Glomerular visceral epithelial cell (primary cell): ENCODE results near the gene SLC39A9.

ENCODE experiments used
- DNase-seq: peaks from one replicate; pipeline ENCODE4 v3.0.0-alpha.2; 2016; ENCODE audit errors: extremely low spot score

SLC39A9 gene

DNA sequence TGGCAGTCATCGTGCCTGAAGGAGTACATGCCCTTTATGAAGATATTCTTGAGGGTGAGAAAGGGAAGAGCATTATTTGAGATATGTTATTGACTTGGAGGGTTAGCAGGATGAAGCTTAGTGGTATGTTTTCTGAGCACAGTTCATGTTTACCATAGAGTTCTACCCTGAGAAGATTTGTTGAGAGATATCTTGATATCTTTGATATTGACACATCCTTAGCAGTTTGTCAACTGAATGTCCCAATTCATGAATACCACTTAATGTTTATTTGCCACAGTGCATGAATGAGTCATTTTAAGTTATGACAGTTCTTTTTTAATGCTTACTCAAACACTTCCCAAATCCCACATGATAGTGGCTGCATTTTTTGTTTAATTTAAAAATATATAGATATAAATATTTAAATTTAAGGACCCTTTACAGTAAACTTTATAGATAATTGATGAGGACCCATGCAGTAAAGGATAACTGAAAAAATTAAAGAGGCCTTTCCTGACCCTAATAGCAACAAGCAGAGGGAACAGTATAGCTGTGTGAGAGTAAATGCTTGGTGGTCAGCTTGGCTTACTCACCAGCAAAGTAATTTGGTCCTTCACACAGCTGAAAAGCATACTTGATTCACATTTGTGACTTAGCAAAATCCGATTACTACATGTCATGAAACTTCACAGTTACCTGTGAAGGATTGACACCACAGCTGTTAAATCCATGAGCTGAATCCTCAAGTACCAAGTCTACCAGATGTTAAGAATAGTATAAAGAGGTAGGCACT is 25.8 kb downstream of the SLC39A9 start:
- DNase-seq: no peak

DNA sequence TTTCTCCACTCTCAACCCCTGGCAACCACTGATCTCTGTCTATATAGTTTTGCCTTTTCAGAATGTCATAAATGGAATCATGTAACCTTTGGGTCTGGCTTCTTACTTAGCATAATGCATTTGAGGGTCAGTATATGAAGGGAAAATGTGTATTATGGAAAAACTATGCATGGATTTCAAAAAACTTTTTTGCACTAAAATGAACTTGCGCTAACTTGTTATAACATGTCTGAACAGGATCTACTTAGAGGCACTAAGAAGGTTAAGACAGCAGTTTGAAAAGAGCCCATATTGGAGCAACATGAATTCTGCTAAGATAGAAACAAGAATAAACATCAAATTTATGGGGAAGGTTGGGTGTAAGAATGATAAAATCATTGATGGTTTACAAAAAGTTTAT is 29.1 kb downstream of the SLC39A9 start:
- DNase-seq: no peak

DNA sequence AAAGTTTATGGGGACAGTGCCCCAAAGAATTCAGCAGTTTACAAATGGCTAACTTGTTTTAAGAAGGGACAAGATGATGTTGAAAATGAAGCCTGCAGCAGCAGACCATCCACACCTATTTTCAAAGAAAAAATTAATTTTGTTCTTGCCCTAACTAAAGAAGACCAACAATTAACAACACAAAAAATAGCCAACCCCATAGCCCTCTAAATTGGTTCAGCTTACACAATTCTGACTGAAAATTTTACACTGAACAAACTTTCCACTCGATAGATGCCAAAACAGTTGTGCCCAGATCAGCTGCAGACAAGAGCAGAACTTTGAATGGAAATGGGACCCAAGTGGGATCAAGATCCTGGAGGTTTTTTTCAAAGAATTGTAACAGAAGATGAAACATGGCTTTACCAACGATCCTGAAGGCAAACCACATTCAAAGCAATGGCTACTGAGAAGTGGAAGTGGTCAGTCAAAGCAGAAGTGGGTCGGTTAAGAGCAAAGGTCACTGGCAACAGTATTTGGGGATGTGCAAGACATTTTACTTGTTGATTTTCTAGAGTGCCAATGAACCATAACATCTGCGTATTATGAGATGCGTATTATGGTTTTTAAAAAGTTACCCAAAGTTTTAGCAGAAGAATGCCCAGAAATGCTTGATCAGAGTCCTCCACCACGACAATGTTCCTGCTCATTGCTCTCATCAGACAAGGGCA is 30.0 kb downstream of the SLC39A9 start:
- no peak for DNase-seq

DNA sequence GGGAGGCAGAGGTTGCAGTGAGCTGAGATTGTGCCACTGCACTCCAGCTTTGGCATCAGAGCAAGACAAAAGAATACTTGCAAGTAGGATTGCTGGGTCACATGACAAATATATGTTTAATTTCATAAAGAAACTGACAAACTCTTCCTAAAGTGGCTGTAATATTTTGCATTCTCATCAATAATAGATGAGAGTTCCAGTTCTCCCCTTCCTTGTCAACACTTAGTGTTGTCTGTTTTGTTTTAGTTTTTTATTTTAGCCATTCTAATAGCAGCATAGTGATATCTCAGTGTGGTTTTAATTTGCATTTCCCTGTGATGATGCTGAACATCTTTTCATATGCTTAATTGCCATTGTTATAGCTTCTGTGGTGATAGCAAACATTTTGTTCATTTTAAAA is 31.2 kb downstream of the SLC39A9 start:
- DNase-seq: no peak

DNA sequence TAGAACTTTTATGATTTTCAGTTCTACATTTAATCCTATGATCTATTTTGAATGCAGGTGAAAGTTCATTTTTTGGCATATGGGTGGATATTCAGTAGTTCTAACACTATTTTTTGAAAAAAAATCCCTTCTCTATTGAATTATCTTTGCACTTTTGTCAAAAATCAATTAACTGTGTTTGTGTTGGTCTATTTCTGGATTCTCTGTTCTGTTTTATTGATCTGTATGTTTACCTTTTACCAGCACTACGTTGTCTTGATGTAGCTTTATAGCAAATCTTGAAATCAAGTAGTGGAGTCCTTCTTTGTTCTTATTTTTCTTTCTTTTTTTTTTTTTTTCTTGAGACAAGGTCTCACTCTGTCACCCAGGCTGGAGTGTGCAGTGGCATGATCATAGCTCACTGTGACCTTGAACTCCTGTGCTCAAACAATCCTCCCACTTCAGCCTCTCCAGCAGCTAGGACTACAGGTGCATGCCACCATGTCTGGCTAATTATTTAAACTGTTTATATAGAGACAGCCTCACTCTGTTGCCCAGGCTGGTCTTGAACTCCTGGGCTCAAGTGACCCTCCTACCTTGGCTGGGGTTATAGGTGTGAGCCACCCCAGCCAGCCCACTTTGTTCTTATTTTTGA is 31.9 kb downstream of the SLC39A9 start:
- no peak for DNase-seq

DNA sequence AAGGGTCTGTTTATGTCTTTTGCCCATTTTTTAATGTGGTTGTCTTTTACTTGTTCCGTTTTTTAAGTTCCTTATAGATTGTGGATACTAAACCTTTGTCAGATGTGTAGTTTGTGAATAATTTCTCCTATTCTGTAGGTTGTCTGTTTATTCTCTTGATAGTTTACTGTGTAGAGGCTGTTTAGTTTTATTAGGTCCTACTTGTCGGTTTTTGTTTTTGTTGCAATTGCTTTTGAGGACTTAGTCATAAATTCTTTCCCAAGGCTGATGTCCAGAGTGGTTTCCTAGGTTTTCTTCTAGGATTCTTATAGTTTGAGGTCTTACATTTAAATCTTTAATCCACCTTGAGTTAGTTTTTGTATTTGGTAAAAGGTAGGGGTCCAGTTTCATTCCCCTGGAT is 33.9 kb downstream of the SLC39A9 start:
- no peak for DNase-seq

DNA sequence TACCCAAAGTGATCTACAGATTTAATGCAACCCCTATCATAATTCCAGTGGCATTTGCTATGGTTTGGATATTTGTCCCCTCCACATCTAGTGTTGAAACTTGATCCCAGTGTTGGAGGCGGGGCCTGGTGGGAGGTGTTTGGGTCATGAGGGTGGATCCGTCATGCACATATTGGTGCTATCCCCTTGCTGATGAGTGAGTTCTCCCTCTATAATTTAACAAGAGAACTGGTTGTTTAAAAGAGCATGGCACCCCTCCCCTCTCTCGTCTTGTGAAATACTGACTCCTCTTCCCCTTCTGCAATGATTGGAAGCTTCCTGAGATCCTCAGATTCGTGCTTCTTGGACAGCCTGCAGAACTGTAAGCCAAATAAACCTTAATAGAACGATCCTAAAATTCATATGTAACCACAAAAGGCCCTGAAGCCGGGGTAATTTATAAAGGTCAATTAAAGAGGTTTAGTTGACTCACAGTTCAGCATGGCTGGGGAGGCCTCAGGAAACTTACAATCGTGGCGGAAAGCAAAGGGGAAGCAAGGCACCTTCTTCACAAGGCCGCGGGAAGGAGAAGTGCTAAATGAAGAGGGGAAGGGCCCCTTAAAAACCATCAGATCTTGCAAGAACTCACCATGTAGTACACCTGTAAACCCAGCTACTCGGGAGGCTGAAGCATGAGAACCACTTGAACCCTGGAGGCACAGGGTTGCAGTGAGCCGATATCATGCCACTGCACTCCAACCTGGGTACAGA is 41.2 kb downstream of the SLC39A9 start:
- no peak for DNase-seq

DNA sequence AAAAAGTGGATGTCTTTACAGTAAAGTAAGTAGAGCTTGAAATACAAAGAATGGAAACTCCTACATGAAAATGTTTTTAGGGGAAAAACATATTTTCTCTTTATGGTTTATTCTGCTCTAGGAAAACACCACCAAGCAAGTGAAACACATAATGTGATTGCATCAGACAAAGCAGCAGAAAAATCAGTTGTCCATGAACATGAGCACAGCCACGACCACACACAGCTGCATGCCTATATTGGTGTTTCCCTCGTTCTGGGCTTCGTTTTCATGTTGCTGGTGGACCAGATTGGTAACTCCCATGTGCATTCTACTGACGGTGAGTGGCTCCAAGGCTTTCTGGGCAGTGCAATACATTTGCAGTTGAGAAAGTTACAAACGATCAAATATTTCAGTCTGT is 43.5 kb downstream of the SLC39A9 start:
- DNase-seq: peak; percentile 21

DNA sequence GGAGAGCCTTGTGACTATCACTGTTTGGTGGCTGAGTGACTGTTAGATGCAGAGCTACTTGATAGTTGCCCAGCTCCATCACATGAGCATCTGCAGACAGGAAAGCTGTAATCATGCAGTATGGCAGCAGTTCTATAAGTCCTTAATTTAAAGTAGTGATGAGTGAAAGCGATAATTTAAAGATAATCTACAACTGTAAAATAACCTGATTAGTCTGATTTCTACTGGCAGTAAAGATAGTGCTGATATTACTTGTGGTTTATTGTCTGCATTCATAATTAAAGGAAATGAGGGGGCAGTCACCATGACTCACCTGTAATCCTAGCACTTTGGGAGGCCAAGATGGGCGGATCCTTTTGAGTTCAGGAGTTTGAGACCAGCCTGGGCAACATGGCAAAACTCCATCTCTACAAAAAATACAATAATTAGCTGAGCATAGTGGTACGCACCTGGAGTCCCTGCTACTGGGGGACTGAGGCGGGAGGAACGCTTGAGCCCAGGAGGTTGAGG is 44.9 kb downstream of the SLC39A9 start:
- DNase-seq: no peak

DNA sequence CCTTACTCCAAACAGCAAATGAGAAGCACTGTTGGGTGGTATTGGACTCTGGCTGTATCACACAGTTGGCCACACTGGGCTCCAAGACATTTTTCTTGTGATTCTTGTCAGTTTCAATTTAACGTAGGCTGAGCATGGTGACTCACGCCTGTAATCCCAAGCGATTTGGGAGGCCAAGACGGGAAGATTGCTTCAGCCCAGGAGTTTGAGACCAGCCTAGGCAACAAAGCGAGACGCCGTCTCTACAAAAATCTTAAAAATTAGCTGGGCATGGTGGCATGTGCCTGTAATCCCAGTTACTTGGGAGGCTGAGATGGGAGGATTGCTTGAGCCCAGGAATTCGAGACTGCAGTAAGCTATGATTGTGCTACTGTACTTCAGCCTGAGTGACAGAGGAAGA is 50.7 kb downstream of the SLC39A9 start:
- DNase-seq: no peak

DNA sequence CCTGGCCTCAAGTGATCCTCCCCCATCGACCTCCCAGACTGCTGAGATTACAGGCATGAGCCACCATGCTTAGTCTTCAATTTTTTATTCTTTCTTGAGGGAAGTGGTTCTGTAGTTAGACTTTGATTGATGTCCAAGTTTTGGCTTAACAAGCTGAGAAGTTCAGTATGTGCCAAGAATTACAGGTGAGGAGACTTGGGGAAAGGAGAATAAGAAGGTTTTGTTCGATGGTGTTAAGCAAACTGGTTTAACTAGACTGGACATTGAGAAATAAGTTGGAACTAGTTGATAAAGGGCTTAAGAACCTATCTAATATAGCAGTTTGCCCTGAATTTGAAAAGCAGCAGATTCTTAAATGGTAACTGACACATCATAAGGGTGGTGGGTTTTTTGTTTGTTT is 53.4 kb downstream of the SLC39A9 start:
- DNase-seq: no peak

DNA sequence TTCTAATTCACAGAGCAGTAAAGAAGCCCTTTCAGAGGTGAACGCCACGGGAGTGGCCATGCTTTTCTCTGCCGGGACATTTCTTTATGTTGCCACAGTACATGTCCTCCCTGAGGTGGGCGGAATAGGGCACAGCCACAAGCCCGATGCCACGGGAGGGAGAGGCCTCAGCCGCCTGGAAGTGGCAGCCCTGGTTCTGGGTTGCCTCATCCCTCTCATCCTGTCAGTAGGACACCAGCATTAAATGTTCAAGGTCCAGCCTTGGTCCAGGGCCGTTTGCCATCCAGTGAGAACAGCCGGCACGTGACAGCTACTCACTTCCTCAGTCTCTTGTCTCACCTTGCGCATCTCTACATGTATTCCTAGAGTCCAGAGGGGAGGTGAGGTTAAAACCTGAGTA is 59.9 kb downstream of the SLC39A9 start:
- DNase-seq: no peak

DNA sequence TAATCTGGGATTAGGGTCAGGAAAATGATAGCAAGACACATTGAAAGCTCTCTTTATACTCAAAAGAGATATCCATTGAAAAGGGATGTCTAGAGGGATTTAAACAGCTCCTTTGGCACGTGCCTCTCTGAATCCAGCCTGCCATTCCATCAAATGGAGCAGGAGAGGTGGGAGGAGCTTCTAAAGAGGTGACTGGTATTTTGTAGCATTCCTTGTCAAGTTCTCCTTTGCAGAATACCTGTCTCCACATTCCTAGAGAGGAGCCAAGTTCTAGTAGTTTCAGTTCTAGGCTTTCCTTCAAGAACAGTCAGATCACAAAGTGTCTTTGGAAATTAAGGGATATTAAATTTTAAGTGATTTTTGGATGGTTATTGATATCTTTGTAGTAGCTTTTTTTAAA is 60.6 kb downstream of the SLC39A9 start:
- no peak for DNase-seq

DNA sequence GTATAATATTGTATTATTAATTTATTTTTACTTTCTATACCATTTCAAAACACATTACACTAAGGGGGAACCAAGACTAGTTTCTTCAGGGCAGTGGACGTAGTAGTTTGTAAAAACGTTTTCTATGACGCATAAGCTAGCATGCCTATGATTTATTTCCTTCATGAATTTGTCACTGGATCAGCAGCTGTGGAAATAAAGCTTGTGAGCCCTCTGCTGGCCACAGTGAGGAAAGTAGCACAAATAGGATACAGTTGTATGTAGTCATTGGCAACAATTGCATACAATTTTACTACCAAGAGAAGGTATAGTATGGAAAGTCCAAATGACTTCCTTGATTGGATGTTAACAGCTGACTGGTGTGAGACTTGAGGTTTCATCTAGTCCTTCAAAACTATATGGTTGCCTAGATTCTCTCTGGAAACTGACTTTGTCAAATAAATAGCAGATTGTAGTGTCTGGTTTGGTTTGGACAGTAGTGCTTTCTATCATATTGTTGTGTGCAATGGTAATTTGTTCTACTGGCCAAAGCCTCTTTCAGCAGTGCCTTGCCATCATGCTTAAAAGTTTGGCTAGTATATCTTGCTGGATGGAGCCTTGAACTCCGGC is 61.7 kb downstream of the SLC39A9 start:
- DNase-seq: peak; percentile 82

DNA sequence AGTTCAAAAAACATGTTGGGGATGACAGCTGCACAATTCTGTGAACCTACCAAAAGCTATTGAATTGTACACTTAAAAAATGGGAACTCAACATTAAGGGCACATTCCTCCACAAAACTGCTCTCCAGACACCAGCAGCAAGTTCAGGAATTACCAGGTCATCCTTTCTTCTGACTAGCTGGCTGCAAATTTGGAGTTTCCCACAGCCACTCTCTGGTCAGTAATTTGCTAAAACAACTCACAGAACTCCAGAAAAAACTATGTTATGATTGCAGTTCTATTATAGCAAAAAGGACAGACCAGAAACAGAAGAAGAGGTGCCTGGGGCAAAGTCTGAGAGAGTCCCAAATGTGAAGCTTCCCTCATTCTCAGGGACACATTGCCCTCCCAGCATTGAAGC is 65.9 kb downstream of the SLC39A9 start:
- no peak for DNase-seq

DNA sequence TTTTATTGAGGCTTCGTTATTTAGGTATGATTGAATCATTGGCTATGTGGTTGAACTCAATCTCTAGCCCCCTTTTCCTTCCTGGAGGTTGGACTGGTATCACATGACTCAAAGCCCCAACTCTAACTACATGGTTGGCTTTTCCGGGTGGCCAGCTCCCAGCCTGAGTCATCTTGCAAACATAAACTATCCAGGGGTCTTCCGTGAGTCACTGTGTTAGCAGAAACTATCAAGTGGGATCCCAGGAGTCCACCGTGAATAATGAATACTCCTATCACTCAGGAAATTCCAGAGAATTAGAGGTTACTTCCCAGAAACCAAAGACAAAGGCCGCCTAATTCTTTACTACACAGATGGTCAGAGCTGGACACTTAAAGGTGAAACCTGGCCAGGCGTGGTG is 66.3 kb downstream of the SLC39A9 start:
- peak; percentile 97 for DNase-seq

DNA sequence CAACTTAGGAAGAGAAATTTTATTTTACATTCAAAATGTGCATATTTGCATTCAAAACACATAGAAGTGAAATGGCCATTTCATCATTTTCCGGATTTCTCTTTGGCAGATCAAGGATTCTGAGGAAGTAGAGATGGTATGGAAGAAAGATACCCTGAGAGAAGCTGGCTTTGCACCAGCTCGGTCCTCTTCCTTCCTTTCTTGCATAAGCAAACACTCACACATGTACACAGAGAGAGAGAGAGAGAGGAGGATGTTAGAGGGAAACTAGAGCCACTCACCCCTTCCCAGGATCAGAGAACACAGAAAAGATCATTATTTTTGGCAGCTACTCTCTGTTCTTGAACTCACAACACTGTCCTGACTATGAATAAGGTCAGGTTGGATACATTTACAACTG is 70.5 kb downstream of the SLC39A9 start:
- no peak for DNase-seq

DNA sequence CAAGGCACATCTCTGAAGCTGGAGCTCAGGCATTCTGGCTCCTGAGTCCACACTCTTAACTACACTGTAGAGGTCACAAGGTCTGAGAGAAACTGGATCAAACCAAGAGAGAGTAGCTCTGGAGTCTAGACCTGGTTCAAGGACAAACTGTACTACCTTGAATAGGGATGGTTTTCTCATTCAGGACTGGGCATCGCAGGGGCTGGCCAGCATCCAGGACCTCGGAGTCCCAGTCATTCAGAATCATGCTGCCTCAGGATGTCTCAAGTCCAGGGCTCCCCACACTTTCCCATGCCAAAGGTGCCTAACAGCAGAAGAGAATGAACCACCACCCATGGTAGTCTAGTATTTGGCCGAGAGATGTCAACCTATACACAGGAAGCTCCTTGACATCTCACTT is 72.9 kb downstream of the SLC39A9 start:
- DNase-seq: no peak

DNA sequence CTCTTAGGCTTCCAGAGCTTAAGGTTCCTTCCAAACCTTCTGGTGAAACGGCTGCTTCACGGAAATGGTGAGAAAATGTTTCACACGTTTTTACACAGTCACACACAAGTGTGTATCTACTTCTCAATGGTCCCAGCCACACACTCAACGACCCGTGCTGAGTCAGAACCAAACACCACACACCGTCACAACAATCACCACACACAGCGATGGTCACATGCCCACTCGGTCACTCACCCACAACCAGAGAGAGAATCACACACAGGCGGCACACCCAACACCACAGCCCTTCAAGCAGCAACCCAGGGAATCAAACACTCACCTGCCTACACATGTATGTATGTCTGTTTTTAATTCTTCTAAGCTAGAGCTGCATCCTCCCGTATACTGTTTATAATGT is 73.4 kb downstream of the SLC39A9 start:
- no peak for DNase-seq

DNA sequence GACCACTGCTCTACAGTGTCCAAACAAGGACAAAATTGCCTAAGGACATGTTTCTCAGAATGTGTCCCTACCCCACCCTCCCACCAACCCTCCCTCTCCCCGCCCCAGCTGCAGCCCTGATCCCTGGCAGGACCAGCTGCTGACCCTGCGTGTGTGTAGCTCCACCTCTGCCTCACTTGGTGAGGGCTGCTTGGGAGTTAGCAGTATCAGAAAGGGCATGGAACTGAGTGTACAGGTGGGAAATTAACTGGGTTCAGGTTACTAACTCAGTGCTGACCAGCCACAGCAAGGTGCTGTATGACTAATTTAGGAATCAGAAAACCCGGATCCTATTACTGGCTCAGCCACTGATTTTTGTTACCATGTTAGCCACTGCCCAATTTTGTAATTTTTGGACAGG is 74.8 kb downstream of the SLC39A9 start:
- no peak for DNase-seq

DNA sequence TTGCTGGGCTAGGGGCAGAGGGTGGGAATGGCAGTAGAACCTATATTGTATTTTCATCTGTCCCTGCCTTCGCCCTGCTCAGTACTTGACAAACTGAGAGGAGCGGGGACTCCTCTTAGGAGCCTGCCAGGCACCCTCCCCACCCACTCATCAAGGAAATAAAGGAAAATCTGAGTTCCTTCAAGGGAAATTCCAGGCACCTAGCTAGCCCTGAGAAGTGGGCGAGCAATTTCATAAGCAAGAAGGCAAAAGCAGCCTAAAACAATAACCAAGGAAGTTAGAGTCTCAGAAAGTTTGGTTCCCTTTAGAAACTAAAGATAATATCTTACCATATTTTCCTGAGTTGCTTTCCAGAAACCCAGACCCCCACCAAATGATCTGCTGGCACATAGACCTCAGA is 75.5 kb downstream of the SLC39A9 start:
- DNase-seq: no peak
